SIG-M5 treated with dmso at 0.1 percent for 504 hours (cell line): ENCODE measurements around the gene OR10G3.
A peak's percentile ranks its signal among the peaks of the same experiment; 100 is the strongest.
"Not testable (repeated sequence)": the region's sequence is repeated elsewhere in the genome, so short reads cannot be mapped to it uniquely, and the experiment has no call there.

Experiments
- DNase-seq: peaks from one replicate; lab custom pipeline; 2025; ENCODE audit not compliant: unreplicated experiment; lab: John Stamatoyannopoulos, UW

OR10G3 gene

GRCh38 chr14:21579976-21580375, at the start of gene OR10G3:
Gene OR10G3, minus strand, starts transcription at chr14:21580076. Its CDS starts 9,332 bp downstream, at chr14:21570744.
- DNase-seq, result no peak

- no peak for DNase-seq
Measured at GRCh38 chr14:21626491-21627230, 46.8 kb upstream of the OR10G3 start.

DNA sequence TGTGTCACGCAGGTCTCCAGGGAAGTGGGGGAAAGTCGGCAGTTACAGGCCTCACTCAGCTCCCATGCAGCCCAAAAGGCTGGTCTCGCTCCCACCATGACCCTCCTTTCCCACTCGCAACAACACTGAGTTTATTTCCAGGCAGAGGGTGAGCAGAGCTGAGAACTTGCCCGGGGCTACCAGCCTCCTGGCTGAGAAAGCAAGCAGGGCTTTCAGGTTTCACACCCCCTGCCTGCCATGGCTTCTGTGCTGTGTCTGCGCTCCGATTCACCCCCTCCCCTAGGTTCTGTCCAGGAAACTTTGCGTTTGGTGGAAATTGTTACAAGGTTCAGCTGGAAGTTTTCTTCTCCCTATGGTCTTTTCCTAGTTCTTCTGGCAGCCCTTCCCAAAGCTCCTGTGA, 37.7 kb upstream of the OR10G3 start:
- no peak for DNase-seq

DNA sequence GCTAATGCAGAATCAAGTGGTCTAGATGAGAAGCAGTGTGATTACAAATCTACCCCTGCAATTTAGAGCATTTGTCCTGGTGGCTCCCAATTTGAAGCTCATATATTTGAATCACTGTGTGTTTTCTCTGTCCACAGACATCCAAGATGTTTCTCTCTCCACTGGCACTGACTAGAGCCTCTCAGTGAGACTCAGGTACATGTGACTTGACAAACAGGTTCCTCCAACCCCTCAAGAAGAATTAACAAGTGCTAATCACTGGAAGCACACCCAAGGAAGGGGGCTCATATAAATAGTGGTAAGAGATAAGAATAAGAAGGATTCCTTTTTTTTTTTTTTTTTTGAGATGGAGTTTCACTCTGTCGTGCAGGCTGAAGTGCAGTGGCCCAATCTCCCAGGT, 34.4 kb upstream of the OR10G3 start:
- DNase-seq, result no peak

- DNase-seq, result no peak
Measured at GRCh38 chr14:21612324-21612723, 32.4 kb upstream of the OR10G3 start.

GRCh38 chr14:21602181-21602580, 22.3 kb upstream of the OR10G3 start:
- DNase-seq, result not testable (repeated sequence)

DNA sequence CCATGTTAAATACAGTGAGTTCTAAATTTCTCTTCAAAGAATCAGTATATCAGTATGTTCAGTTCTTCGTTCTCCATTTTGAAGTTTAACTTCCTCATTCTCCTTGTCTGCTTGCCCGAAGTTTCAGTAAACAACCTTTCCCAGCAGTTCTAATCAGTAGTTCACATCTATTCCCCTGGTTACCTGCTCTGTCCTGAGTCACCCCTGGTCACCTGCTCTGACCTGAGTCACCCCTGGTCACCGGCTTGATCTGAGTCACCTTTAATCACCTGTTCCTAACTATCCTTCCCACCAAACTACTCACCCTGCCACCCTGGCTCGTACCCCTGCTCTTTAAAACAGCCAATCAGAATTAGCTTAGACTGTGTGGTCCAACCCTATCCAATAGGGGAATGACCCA, 9.4 kb upstream of the OR10G3 start:
- no peak for DNase-seq

DNA sequence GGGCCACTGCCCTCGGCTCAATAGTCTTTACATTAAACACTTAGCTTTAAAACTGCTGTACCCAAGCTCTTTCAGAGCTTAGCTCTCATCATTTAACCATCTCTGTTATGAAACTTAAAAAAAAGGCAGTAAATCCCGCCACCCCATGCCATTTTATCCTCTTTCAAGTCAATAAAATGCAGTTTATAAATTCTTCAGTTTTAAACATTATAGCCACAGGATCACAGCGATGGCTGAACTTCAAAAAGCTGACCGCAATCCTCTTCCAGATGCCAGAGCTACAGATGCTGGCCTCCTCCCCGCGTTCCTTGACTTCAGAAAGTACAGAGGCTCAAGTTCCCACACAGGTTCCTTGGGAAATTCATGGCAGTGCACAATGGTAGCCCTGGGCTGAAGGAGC, 4.2 kb downstream of the OR10G3 start:
- no peak for DNase-seq

- DNase-seq, result no peak
Measured at GRCh38 chr14:21572604-21573003, 7.3 kb downstream of the OR10G3 start.

DNA sequence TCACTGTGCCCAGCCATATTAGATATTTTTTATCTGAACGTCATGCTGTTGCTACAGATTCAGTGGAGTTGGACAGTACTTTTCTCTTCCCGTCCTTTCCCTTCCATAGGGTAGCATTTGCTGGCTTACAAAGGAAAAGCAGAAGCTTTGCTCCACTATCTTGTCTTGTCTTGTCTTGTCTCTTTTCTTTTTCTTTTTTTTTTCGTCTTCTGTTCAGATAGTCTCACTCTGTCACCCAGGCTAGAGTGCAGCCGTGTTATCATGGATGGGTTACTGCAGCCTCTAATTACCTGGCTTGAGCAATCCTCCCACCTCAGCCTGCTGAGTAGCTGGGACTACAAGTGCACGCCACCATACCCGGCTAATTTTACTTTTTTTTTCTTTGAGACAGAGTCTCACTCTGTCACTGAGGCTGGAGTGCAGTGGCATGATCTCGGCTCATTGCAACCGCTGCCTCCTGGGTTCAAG, 21.1 kb downstream of the OR10G3 start:
- no peak for DNase-seq

DNA sequence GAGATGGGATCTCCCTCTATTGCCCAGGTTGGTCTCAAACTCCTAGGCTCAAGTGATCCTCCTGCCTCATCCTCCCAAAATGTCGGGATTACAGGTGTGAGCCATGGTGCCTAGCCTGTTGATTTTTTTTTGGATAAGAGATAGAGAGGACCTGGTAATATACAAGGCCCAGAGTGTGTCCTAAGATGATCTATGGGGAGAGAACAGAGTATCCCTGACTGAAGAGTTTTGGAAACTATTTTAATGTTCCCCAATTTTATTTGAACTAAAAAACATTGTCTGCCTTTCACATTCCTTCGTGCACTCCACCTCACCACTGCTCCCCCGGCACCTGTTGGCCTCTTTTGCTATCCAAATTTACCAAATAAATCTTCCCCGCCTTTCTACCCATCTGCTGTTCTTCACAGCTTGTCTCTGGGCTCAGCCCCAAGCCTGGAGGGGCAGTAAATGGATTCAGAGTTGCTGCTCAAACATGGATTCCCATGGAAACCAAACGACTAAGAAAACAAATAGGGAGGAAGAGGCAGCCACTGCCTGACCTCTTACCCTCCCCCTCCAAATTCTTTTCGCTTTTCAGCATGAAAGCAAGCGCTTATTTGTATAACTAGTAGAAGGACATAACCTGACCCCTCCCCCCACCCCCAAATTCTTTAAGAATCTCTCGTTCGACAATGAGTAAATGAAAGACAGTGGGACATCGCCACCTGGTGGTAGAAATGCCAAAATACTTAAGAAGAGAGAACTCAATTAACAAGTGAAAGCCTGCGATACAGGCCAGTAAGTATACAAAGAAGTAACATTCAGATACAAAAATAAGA, 22.6 kb downstream of the OR10G3 start:
- peak; percentile 82 for DNase-seq

GRCh38 chr14:21556378-21557083, 23.3 kb downstream of the OR10G3 start:
- DNase-seq, result no peak

DNA sequence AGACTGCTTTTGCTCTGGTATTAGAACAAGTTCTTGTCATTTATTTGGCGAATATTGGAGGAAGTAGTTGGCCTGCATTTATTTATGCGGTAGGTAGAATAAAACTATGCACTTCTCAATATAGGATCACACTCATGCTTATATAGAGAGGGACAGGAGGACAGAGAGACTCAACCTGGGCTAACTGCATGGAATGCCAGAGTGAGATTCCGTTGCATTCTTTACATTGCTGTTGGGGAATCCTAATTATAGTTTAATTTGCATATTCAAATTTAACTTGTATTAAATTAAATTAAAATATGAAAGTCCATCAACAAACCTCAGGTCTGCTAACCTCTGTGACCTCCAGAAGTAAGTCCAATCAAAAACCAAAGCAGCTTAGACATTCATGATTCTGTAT, 26.6 kb downstream of the OR10G3 start:
- DNase-seq, result no peak

DNA sequence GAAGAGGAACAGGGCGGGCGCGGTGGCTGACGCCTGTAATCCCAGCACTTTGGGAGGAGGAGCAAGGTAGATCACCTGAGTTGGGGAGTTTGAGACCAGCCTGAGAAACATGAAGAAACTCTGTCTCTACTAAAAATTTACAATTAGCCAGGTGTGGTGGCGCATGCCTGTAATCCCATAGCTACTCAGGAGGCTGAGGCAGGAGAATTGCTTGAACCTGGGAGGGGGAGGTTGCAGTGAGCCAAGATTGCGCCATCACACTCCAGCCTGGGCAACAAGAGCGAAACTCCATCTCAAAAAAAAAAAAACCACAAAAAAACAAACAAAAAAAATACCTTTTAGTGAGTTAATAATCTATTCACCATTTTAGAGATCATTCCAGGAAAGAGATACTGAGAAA, 35.3 kb downstream of the OR10G3 start:
- DNase-seq, result not testable (repeated sequence)

GRCh38 chr14:21543963-21544362, 35.9 kb downstream of the OR10G3 start:
- DNase-seq, result no peak

- no peak for DNase-seq
Measured at GRCh38 chr14:21543521-21543960, 36.3 kb downstream of the OR10G3 start.

GRCh38 chr14:21541413-21542074, 38.3 kb downstream of the OR10G3 start:
- DNase-seq, result no peak

GRCh38 chr14:21539189-21539940, 40.5 kb downstream of the OR10G3 start:
- DNase-seq, result no peak

DNA sequence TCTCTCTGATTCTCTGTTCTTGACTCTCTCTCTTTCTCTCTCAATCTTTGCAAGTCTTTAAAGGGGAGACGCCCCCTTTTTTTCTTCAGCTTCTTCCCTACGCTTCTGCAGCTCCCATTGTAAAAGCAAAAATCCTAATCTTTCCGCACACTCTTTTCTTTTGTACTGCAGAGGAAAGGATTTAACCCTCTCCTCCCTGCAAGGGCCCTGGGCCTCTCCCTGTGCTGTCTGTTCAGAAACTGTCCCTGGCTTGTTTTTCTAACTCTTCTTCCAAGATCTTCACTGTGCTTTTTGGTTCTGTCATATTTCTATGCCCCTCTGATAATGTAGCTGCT, 42.8 kb downstream of the OR10G3 start:
- no peak for DNase-seq

GRCh38 chr14:21536418-21537089, 43.3 kb downstream of the OR10G3 start:
- no peak for DNase-seq
